IPS-20b (cell line): ENCODE results near the gene CBY3.
"Not testable (repeated sequence)": the region's sequence is repeated elsewhere in the genome, so short reads cannot be mapped to it uniquely, and the experiment has no call there.

Experiments used
- H3K27ac ChIP-seq: one replicate; pipeline ENCODE4 v1.5.1; 2013; ENCODE audit warnings: low read length
- H3K27me3 ChIP-seq: 2 replicates; pipeline ENCODE4 v1.6.1; 2013; ENCODE audit warnings: mild to moderate bottlenecking, low read length, inconsistent platforms; ENCODE audit not compliant: insufficient read depth
- H3K36me3 ChIP-seq: 2 replicates; pipeline ENCODE4 v1.6.1; 2013; ENCODE audit warnings: low read depth, mild to moderate bottlenecking, inconsistent platforms, low read length, moderate library complexity; ENCODE audit not compliant: insufficient read depth
- H3K4me1 ChIP-seq: 2 replicates; pipeline ENCODE4 v1.6.1; 2013; ENCODE audit warnings: mild to moderate bottlenecking, control low read depth, inconsistent platforms, low read length, moderate library complexity; ENCODE audit not compliant: insufficient read depth
- H3K4me3 ChIP-seq: 2 replicates; pipeline ENCODE4 v1.5.1; 2013; ENCODE audit warnings: mild to moderate bottlenecking, low read length, inconsistent platforms
- H3K9ac ChIP-seq: 2 replicates; pipeline ENCODE4 v1.6.1; 2013; ENCODE audit warnings: low read depth, mild to moderate bottlenecking, inconsistent platforms, low read length, moderate library complexity
- H3K9me3 ChIP-seq: 2 replicates; pipeline ENCODE4 v1.6.1; 2013; ENCODE audit warnings: mild to moderate bottlenecking, low read depth, low read length, inconsistent platforms; ENCODE audit not compliant: insufficient read depth

CBY3 gene

DNA sequence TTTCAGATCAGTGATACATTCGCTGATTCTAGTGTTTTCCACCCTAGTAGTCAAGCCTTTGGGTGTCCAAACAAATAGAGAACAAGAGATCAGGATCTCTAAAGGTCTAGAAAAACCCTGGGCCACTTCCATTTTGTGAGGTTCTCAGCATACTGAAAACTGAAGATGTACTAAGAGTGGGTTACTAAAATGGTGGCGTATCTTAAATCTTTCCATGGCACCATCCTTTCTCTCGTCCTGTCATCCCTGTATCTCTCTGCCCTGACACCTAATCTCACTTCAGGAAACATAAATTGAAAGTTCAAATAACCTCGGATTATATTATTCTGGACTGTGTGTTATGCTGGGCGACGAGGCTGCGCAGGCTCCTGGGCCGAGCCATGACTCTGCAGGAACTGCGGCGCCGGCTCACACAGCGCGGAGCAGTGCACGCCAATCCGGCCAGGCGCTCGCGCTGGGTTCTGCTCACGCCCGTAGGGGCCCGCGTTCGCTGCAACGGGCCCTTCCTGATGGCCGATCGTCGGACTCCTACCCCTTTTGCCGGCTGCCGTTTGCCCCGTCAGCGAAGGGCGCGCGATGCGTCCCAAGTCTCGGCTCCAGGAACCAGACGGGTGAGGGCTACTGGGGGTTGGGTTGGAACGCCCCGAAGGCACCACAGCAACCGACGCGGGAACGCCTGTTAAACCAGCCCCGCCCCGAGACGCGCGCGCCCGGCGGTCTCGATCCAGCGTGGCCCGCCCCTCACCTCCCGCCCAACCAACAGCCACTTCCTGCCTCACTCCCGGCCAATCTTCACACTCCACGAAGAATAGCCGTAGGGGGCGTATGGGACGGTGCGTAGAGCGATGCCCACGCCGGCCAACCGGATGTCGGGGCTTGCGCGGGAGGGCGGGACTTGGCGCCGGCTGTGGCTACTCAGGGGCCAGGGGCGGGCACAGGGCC, 17.4 kb upstream of the CBY3 start:
- H3K4me1 ChIP-seq: peaks cover 9% of the 10 kb centered on the region; the same call in 1 of the 2 replicates
- H3K36me3 ChIP-seq: peaks cover 21% of the 10 kb centered on the region
- no peaks in the 10 kb centered on the region for H3K27me3 ChIP-seq
- peak overlapping the region; percentile 93 for H3K4me3 ChIP-seq
- peak overlapping the region; percentile 96 for H3K27ac ChIP-seq
- H3K9me3 ChIP-seq: no peaks in the 10 kb centered on the region
- H3K9ac ChIP-seq: peak overlapping the region; percentile 97

DNA sequence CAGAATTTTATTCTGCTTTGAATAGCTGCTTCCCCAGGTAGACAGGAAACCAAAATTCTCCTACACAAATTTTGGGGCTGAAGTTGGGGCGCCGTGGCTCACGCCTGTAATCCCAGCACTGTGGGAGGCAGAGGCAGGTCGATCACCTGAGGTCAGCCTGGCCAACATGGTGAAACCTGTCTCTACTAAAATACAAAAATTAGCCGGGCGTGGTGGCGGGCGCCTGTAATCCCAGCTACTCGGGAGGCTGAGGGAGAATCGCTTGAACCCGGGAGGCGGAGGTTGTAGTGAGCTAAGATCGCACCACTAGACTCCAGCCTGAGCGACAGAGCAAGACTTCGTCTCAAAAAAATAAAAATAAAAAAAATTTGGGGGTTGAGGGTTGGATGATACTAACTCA, 16.7 kb upstream of the CBY3 start:
- peak overlapping the region; percentile 78; the same call in 1 of the 2 replicates for H3K4me3 ChIP-seq
- H3K4me1 ChIP-seq, H3K9me3 ChIP-seq, H3K27me3 ChIP-seq: not testable (repeated sequence)
- H3K9ac ChIP-seq: peak overlapping the region; percentile 89; the same call in 1 of the 2 replicates
- H3K27ac ChIP-seq: peak overlapping the region; percentile 96
- H3K36me3 ChIP-seq: peaks cover 15% of the 10 kb centered on the region

DNA sequence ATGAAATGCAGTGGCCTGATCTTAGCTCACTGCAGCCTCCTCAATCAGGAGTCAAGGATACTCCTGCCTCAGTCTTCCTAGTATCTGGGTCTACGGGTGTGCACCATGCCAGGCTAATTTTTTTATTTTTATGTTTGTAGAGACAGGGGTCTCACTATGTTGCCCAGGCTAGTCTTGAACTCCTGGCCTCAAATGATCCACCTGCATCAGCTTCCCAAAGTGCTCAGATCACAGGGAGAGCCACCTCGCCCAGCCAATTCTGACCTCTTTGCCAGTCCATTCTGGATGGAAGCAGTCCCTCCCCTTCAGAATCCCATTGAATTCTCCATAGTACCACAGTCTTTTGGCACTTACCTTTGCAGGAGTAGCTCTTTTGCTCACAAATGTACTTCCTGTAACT, 16.3 kb upstream of the CBY3 start:
- no peaks in the 10 kb centered on the region for H3K9me3 ChIP-seq
- peaks cover 9% of the 10 kb centered on the region; the same call in 1 of the 2 replicates for H3K4me1 ChIP-seq
- no peak overlapping the region for H3K27ac ChIP-seq
- H3K4me3 ChIP-seq: no peak overlapping the region
- H3K27me3 ChIP-seq: no peaks in the 10 kb centered on the region
- peaks cover 12% of the 10 kb centered on the region for H3K36me3 ChIP-seq
- no peak overlapping the region for H3K9ac ChIP-seq

DNA sequence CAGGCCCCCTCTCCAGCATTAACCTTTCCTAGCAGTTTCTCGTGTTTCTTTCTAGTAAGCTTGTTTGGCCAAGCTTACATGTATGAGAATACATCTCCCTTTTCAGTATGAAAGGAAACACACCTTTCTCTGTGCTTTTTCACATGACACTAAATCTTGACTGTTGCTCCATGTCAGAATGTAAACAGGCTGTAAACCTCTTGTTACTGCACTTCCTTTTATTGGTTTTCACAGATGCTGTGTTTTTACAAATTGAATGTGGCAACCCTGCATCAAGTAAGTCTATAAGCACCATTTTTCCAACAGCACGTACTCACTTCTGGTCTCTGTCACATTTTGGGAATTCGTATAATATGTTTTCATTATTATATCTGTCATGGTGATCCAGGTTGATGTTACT, 15.8 kb upstream of the CBY3 start:
- Histone ChIP-seq H3K27ac (no peak overlapping the region), H3K9ac (no peak overlapping the region), H3K4me1 (peaks cover 9% of the 10 kb centered on the region; the same call in 1 of the 2 replicates), H3K4me3 (no peak overlapping the region), H3K27me3 (no peaks in the 10 kb centered on the region), H3K9me3 (no peaks in the 10 kb centered on the region), H3K36me3 (peaks cover 12% of the 10 kb centered on the region)

DNA sequence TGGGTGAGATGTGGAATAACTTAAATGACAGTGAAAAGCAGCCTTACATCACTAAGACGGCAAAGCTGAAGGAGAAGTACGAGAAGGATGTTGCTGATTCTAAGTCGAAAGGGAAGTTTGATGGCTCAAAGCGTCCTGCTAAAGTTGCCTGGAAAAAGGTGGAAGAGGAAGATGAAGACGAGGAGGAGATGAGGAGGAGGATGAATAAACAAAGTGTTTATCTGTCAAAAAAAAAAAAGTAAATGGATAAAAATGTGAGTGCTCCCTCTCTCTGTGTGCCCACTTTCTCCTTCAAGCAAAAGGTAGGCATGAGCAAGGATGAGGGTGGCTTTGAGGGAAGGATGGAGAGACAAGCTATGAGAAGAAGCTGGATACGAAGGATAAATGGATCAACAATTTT, 13.7 kb upstream of the CBY3 start:
- Histone ChIP-seq H3K4me1 (peaks cover 3% of the 10 kb centered on the region; the same call in 1 of the 2 replicates), H3K36me3 (no peaks in the 10 kb centered on the region), H3K9ac (no peak overlapping the region), H3K9me3 (no peaks in the 10 kb centered on the region), H3K27me3 (no peaks in the 10 kb centered on the region), H3K4me3 (no peak overlapping the region), H3K27ac (no peak overlapping the region)

DNA sequence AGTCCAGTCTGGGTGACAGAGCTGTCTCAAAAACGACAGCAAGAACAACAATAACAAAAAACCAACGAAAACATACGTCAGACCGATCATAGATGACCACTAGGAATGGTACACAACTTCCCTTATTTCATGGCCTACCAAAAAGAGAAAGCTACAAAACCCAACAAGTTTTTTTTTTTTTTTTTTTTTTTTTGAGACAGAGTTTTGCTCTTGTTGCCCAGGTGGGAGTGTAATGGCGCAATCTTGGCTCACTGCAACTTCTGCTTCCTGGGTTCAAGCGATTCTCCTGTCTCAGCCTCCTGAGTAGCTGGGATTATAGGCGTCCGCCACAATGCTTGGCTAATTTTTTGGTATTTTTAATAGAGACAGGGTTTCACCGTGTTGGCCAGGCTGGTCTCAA, 8.4 kb upstream of the CBY3 start:
- H3K9ac ChIP-seq, H3K27me3 ChIP-seq, H3K9me3 ChIP-seq, H3K4me1 ChIP-seq, H3K27ac ChIP-seq, H3K36me3 ChIP-seq, H3K4me3 ChIP-seq: not testable (repeated sequence)

DNA sequence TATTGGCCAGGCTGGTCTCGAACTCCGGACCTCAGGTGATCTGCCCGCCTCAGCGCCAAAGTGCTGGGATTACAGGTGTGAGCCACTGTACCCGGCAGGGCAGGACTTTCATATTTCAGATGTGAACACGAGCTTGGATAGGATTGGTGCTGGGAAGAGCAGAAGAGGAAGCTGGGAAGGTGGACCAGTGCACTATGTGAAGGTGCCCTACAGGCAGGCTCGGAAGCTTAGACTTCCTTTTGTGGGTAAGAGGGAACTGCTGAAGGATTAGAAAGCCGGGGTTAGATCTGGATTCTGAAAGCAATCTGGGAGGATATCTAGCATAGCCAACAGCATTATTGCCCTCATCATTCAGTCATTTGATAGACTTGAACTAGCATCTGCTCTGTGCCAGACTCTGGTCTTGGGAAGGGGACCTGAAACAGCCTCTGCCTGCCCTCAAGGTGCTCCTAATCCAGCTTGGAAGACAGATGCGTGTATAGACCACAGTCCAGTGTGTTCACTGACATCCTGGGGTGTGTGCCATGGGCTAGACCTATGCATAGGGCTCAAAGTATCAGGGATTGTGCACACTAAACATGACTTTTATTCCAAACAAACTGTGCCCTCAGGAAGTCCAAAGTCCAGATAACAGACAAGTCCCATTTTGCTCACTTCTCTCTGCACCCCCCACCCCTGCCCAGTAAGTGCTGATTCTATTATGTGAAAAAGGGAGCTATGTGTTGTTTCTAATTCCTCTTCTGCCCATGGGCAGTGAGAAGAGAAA, 637 bp downstream of the CBY3 start:
- no peaks in the 10 kb centered on the region for H3K9me3 ChIP-seq
- H3K9ac ChIP-seq: no peak overlapping the region
- peaks cover 7% of the 10 kb centered on the region; the same call in 1 of the 2 replicates for H3K36me3 ChIP-seq
- H3K27me3 ChIP-seq: no peaks in the 10 kb centered on the region
- H3K4me3 ChIP-seq: no peak overlapping the region
- no peaks in the 10 kb centered on the region; the same call in 1 of the 2 replicates for H3K4me1 ChIP-seq
- H3K27ac ChIP-seq: no peak overlapping the region

DNA sequence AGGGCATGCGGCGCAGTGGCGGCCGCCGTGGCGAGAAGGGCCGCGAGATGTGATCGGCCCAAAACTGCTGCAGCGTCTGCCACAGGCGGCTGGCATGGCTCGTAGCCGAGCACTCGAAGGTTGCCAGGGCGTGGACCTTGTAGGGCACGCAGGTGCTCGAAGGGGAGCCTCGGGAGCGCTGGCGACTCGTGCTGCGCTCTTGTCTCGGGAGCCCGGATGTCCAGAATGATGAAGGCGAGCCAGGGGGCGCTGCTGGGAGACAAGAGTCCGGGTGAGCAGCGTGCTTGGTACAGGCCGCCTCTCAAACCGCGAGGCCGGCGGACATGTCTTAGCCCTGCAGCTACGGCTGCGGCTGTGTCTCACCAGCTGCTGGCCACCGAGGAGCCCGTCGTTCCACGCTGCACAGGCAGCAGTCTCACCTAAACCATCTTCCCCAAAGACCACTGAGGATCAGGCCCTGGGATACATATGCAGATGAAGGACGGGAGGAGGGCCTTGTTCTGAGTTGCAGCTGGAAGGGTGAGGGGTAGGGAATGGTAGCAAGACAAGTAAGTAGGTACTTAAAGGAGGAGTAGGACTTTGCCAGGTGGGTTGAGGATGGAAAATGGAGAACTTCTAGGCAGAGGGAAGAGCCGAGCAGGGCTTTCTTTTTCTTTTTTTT, 1.7 kb downstream of the CBY3 start:
- Histone ChIP-seq H3K4me1 (no peaks in the 10 kb centered on the region; the same call in 1 of the 2 replicates), H3K4me3 (peak overlapping the region; percentile 93), H3K27me3 (no peaks in the 10 kb centered on the region), H3K9me3 (no peaks in the 10 kb centered on the region), H3K36me3 (peaks cover 7% of the 10 kb centered on the region; the same call in 1 of the 2 replicates), H3K27ac (peak overlapping the region; percentile 35), H3K9ac (peak overlapping the region; percentile 97; the same call in 1 of the 2 replicates)

DNA sequence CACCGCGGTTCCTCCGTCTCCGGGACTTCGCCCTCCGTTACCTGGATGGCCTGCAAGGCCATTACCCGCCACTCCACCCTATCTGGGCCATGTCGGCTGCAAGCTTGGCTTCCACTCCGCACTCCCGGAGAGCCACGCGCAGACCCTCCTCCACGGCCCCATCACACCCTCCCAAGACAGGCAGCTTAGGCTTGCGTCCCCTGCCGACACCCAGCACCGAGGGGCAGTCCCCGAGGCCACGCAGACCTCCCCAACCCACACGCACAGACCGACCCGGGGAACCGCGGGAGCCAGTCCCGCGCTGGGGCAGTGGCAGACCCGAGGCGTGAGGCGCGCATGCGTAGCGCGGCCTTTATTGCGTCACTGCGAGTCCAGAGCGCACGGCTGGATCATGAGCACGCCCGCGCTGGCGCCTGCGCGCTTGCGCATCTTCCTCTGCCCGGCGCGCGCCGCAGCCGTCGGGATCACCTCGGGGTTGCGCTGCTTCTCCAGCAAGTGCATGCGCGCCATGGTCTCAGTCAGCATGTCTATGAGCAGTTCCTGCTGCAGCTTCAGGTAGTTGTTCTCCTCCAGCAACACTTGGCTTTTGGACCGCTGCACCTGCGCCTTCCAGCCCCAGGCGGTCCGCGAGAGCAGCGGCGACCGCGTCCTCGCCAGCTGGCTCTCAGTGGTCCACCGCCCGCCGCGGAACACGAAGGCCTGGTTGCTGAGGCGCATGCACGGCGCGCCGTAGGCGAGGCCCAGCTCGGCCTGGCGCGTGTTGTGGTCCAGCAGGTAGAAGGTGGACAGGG, 2.4 kb downstream of the CBY3 start:
- Histone ChIP-seq H3K4me1 (no peaks in the 10 kb centered on the region; the same call in 1 of the 2 replicates), H3K9ac (peak overlapping the region; percentile 97), H3K4me3 (peak overlapping the region; percentile 93), H3K36me3 (peaks cover 7% of the 10 kb centered on the region; the same call in 1 of the 2 replicates), H3K9me3 (no peaks in the 10 kb centered on the region), H3K27me3 (no peaks in the 10 kb centered on the region), H3K27ac (peak overlapping the region; percentile 88)

DNA sequence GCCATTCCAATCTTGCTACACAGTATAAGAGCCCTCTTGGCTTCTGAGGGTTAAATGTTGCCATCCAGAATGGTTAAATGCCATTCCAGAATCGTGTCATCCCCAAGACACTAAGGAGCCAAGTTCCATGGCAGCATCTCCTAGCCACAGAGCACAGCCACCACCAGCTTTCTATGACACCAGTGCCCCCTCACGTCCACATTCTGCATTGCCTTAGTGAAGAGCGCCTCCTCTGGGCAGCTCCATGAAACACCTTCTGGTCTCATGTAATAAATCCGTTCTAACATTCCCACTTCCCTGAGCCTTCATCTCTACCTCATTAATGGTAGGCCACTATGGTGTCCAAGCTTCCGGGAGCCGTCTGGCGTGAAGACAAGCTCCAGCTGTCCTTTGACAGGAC, 12.4 kb downstream of the CBY3 start:
- peaks cover 5% of the 10 kb centered on the region; the same call in 1 of the 2 replicates for H3K36me3 ChIP-seq
- no peak overlapping the region for H3K9ac ChIP-seq
- no peak overlapping the region for H3K4me3 ChIP-seq
- no peaks in the 10 kb centered on the region for H3K9me3 ChIP-seq
- H3K4me1 ChIP-seq: no peaks in the 10 kb centered on the region
- H3K27me3 ChIP-seq: no peaks in the 10 kb centered on the region
- H3K27ac ChIP-seq: no peak overlapping the region

DNA sequence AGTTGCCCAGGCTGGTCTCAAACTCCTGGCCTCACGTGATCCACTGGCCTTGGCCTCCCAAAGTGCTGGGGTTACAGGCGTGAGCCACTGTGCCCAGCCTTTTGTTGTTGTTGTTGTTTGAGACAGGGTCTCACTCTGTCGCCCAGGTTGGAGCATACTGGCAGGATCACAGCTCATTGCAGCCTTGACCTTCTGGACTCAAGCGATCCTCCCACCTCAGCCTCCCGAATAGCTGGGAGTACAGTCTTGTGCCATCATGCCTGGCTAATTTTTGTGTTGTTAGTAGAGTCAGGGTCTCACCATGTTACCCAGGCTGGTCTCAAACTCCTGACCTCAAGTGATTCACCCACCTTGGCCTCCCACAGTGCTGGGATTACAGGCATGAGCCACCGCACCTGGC, 19.2 kb downstream of the CBY3 start:
- H3K9me3 ChIP-seq, H3K4me1 ChIP-seq, H3K9ac ChIP-seq, H3K27me3 ChIP-seq, H3K4me3 ChIP-seq, H3K36me3 ChIP-seq, H3K27ac ChIP-seq: not testable (repeated sequence)
